Measurements from ENCODE around the gene DYNC2I2. TPM values are rescaled to one million over a fixed set of nuclear protein-coding genes. Genes with fewer than 3 reads are reported as not detected.
A peak's percentile ranks its signal among the peaks of the same experiment; 100 is the strongest.

Gene DYNC2I2
- total and polyA plus RNA-seq, 2 of the 4 experiments (the other 2 are of a cell fraction), result 33.7 to 37.1 TPM

GRCh38 chr9:128632066-128632465 lies 24.6 kb downstream of the DYNC2I2 start:
- dilution Hi-C loops (cut with HindIII; ENCODE audit: low sequenced_read_pairs, unreplicated experiment), result no loop called here
- Histone ChIP-seq H2BK15ac (ENCODE audit: low read depth, low read length) (no peak overlapping the region), H3K56ac (ENCODE audit: extremely low read depth, insufficient read depth, low read length) (no peak overlapping the region), H4K91ac (ENCODE audit: insufficient read depth, low read depth, low read length) (no peak overlapping the region), H3K4me3 (ENCODE audit: insufficient read depth, low read depth, low read length) (no peak overlapping the region), H3K27ac (ENCODE audit: insufficient read depth, low read length) (no peak overlapping the region), H3K18ac (ENCODE audit: low read depth, low read length) (no peak overlapping the region), H2BK20ac (ENCODE audit: low read depth, low read length) (no peak overlapping the region), H3K79me1 (ENCODE audit: low read depth in 1 of 2, low read length in 2 of 2) (peaks cover 0 to 36% of the 10 kb centered on the region in 2 experiments; a peak in 2 of 4 replicates), H2AFZ (replicated peaks; ENCODE audit: low read length, poor library complexity) (no peak overlapping the region), H2AK5ac (ENCODE audit: low read depth, low read length) (no peak overlapping the region), H3K9me1 (ENCODE audit: insufficient read depth, low read length) (0 out of 2 replicates have a peak, but pooled peaks cover 5% of the 10 kb centered on the region), H3K4me1 (ENCODE audit: control insufficient read depth, insufficient read depth, low read length) (peaks cover 13% of the 10 kb centered on the region), H4K5ac (ENCODE audit: low read depth, low read length) (no peak overlapping the region), H3K23ac (ENCODE audit: low read depth, low read length) (no peak overlapping the region), H4K8ac (ENCODE audit: low read depth in 2 of 2, low read length in 2 of 2) (no peak overlapping the region), H3K9me3 (ENCODE audit: control insufficient read depth, insufficient read depth, low read length) (no peaks in the 10 kb centered on the region), H4K20me1 (ENCODE audit: insufficient read depth, low read length) (0 out of 2 replicates have a peak, but pooled peaks cover 3% of the 10 kb centered on the region), H3K4ac (ENCODE audit: low read depth, low read length) (no peak overlapping the region), H3K27me3 (ENCODE audit: control insufficient read depth, insufficient read depth, low read length) (no peaks in the 10 kb centered on the region), H3K14ac (replicated peaks; ENCODE audit: low read depth, low read length) (no peak overlapping the region), H2BK120ac (ENCODE audit: low read depth, low read length) (no peak overlapping the region), H3K4me2 (ENCODE audit: low read depth, low read length) (no peak overlapping the region), H3K36me3 (ENCODE audit: control insufficient read depth, insufficient read depth, low read length) (peaks cover 66% of the 10 kb centered on the region), H2BK5ac (ENCODE audit: low read depth, low read length, poor library complexity, severe bottlenecking) (no peak overlapping the region), H2AK9ac (replicated peaks; ENCODE audit: low read depth, low read length, poor library complexity) (peak overlapping the region; percentile 59), H3K9ac (ENCODE audit: low read depth, low read length) (no peak overlapping the region)
- ATAC-seq (ENCODE audit: low read depth) (no peak), DNase-seq (no peak)
- POLR2A ChIA-PET (ENCODE audit: unreplicated experiment), result no interaction called here
- CTCF ChIA-PET, result no interaction called here
- no peak for TF ChIP-seq CTCF (conservative IDR thresholded peaks at IDR 0.05; ENCODE audit: low read depth, low read length)
- no peak for TF ChIP-seq CEBPB (IDR thresholded peaks at IDR 0.05; ENCODE audit: low read depth, low read length)
- TF ChIP-seq RFX5 (IDR thresholded peaks at IDR 0.05; ENCODE audit: low read depth, low read length), result no peak
- no peak for TF ChIP-seq ELK1 (IDR thresholded peaks at IDR 0.05; ENCODE audit: borderline replicate concordance, low read depth, low read length)
- TF ChIP-seq MXI1 (IDR thresholded peaks at IDR 0.05; ENCODE audit: borderline replicate concordance, low read depth, low read length), result no peak
- TF ChIP-seq BHLHE40 (IDR thresholded peaks at IDR 0.05; ENCODE audit: low read depth, low read length), result no peak
- no peak for TF ChIP-seq USF2 (IDR thresholded peaks at IDR 0.05; ENCODE audit: low read depth, low read length)
- TF ChIP-seq FOS (IDR thresholded peaks at IDR 0.05; ENCODE audit: low read depth, low read length), result no peak
- TF ChIP-seq RCOR1 (IDR thresholded peaks at IDR 0.05; ENCODE audit: insufficient replicate concordance, low read length), result no peak
- no peak for TF ChIP-seq RAD21 (IDR thresholded peaks at IDR 0.05; ENCODE audit: low read length)
- TF ChIP-seq MAFK (IDR thresholded peaks at IDR 0.05; ENCODE audit: low read depth, low read length), result no peak
- no peak for TF ChIP-seq MAZ (IDR thresholded peaks at IDR 0.05; ENCODE audit: borderline replicate concordance, low read depth, low read length)
- TF ChIP-seq POLR2A (IDR thresholded peaks at IDR 0.05; ENCODE audit: low read depth, low read length), result no peak
- no peak for TF ChIP-seq SMC3 (IDR thresholded peaks at IDR 0.05; ENCODE audit: low read depth, low read length)
- no peak for TF ChIP-seq NFE2L2 (IDR thresholded peaks at IDR 0.05; ENCODE audit: low read depth, low read length)
- TF ChIP-seq CHD1 (IDR thresholded peaks at IDR 0.05; ENCODE audit: low read depth, low read length), result no peak
- in situ Hi-C loops (cut with MboI; ENCODE audit: low sequenced_read_pairs), result no loop called here
- intact Hi-C loops (cut with micrococcal nuclease), result no loop called here
- BruUV-seq (replicated peaks), result no TSS peak
- 97% methylated on average over 10 of the region's 10 CpGs; no CpG with 5 or more reads in 1 of the 2 experiments for WGBS, 2 experiments (ENCODE audit: extremely low coverage in 2 of 2, insufficient read length in 1 of 2)
